ENCODE measurements around the gene RASAL2.
A peak's percentile ranks its signal among the peaks of the same experiment; 100 is the strongest.
"Not testable (repeated sequence)": the region's sequence is repeated elsewhere in the genome, so short reads cannot be mapped to it uniquely, and the experiment has no call there.

The RASAL2 gene

DNA sequence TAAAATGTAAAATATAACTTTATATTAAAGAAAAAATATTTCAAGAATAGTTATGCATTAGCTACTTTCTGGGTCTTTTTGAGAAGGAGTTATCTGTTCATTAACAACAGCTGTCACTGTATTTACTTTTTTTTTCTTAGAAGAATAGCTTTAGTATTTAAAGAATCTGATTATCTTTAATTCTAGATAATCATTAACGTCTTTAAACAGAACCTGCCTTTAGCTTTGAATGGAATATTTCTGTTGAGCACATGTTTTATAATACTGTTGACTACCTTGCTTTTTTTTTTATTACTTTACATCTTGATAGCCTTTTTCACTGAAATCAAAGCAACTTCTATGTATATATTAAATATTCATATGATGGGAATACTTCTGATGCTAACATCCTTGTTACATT is 270.9 kb downstream of the RASAL2 start:
- Histone ChIP-seq H3K36me3 (ENCODE audit: insufficient read depth, low read length) (no peaks in the 10 kb centered on the region), H3K9me3 (ENCODE audit: control insufficient read depth, insufficient read depth, low read length) (no peaks in the 10 kb centered on the region; the same call in 1 of the 2 replicates), H3K4me1 (ENCODE audit: insufficient read depth, low read length) (no peaks in the 10 kb centered on the region), H3K9ac (ENCODE audit: low read depth, low read length) (no peak overlapping the region)

DNA sequence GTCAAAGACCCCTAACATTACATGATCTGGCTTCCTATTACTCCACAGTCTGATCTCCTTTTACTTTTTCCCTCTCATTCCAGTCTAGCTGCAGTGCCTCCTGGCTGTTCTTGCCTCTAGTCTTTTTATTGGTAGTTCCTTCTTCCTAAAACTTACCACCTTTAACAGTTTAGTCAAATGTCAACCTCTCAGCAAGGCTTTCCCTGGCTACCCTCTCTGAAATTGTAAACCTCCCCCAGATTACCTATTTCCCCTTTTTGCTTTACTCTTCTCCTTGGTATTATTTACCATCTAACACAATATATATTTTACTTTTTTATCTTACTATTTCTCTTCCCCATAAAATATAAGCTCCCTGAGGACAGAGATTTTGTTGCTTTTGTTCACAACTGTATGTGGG is 273.2 kb downstream of the RASAL2 start:
- Histone ChIP-seq H3K9me3 (ENCODE audit: control insufficient read depth, insufficient read depth, low read length) (no peaks in the 10 kb centered on the region), H3K4me1 (ENCODE audit: insufficient read depth, low read length) (peaks cover 7% of the 10 kb centered on the region; the same call in 1 of the 2 replicates), H3K36me3 (ENCODE audit: insufficient read depth, low read length) (no peaks in the 10 kb centered on the region), H3K9ac (ENCODE audit: low read depth, low read length) (no peak overlapping the region)

DNA sequence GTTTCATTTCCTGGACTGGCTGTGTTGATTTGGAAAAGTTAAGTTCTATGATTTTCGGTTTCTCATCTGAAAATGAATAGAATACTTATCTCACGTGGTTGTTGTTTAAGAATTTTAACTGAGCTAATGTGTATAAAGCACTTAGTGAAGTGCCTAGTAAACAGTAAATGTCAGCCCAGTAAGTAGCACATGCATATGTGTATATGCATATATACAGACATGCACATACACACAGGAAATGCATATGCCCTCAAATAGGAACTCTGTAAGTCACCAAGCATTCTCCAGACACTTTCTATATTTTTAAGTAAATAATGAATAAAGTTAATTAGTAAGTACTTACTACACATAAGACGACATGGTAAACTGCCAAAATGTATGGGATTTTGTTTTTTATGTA is 274.3 kb downstream of the RASAL2 start:
- Histone ChIP-seq H3K9ac (ENCODE audit: low read depth, low read length) (no peak overlapping the region), H3K4me1 (ENCODE audit: insufficient read depth, low read length) (peaks cover 11% of the 10 kb centered on the region; the same call in 1 of the 2 replicates), H3K9me3 (ENCODE audit: control insufficient read depth, insufficient read depth, low read length) (no peaks in the 10 kb centered on the region), H3K36me3 (ENCODE audit: insufficient read depth, low read length) (no peaks in the 10 kb centered on the region)

DNA sequence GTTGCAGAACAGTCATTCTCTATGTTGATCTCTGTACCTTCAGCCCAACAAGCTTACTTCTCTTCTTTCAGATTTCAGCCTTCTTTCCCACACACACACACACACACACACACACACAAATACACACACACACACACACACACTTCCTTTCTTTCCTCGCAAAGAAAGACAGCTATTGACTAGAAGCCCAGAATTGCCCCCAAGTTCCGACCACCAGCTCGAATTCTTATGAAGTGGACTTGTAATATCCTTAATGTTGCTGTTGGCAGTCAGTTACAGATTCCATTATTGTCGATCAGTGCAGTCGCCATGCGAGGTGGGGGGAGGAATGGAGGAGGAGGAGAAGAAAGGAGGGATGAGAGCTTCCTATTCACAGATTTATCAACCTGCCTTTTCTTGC is 277.3 kb downstream of the RASAL2 start:
- Histone ChIP-seq H3K9ac (ENCODE audit: low read depth, low read length) (peak overlapping the region; percentile 50; the same call in 1 of the 2 replicates), H3K36me3 (ENCODE audit: insufficient read depth, low read length) (no peaks in the 10 kb centered on the region), H3K4me1 (ENCODE audit: insufficient read depth, low read length) (peaks cover 31% of the 10 kb centered on the region), H3K9me3 (ENCODE audit: control insufficient read depth, insufficient read depth, low read length) (no peaks in the 10 kb centered on the region)

- Histone ChIP-seq H3K4me1 (ENCODE audit: insufficient read depth, low read length) (peaks cover 31% of the 10 kb centered on the region), H3K9ac (ENCODE audit: low read depth, low read length) (peak overlapping the region; percentile 50; the same call in 1 of the 2 replicates), H3K9me3 (ENCODE audit: control insufficient read depth, insufficient read depth, low read length) (no peaks in the 10 kb centered on the region), H3K36me3 (ENCODE audit: insufficient read depth, low read length) (no peaks in the 10 kb centered on the region)
These were observed 278.1 kb downstream of the RASAL2 start for GRCh38 chr1:178371933-178372388.

DNA sequence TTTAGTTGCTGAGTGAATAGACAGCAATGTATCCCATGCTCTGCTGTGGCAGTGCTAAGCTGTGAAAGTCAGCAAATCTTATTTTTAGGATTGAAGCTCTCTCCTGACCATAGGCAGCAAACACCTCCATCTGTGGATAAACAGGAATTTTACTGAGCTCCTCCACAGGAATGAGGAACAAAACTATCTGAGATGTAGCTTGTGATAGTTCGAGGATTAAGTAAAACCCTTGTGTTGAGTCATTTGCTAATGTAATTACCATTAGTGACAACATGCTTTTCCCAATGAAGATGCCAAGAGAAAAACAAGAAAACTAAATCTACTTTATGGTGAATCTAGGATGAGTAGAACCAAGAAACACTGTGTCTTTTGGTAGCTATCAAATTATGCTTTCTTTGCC is 280.1 kb downstream of the RASAL2 start:
- Histone ChIP-seq H3K9me3 (ENCODE audit: control insufficient read depth, insufficient read depth, low read length) (no peaks in the 10 kb centered on the region), H3K4me1 (ENCODE audit: insufficient read depth, low read length) (peaks cover 31% of the 10 kb centered on the region), H3K9ac (ENCODE audit: low read depth, low read length) (no peak overlapping the region), H3K36me3 (ENCODE audit: insufficient read depth, low read length) (no peaks in the 10 kb centered on the region)

DNA sequence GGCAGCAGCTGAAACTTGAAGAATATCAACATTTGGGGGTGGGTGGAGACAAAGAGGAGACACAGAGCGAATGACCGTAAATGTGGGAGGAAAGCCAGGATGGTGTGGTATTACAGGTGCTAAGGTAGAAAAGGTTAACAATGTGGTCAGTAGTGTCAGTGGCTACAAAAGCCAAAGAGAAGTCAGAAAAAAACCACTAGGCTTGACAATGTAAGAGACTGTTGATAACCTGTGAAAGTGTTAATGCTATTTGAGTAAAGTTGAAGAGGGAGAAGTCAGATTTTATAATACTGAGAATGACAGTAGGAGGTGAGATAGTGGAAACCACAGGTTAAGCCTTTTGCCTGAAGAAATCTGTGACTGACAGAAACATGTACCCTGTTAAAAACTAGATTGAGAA is 282.1 kb downstream of the RASAL2 start:
- H3K36me3 ChIP-seq (ENCODE audit: insufficient read depth, low read length): no peaks in the 10 kb centered on the region
- no peak overlapping the region for H3K9ac ChIP-seq (ENCODE audit: low read depth, low read length)
- no peaks in the 10 kb centered on the region for H3K9me3 ChIP-seq (ENCODE audit: control insufficient read depth, insufficient read depth, low read length)
- peaks cover 31% of the 10 kb centered on the region for H3K4me1 ChIP-seq (ENCODE audit: insufficient read depth, low read length)

DNA sequence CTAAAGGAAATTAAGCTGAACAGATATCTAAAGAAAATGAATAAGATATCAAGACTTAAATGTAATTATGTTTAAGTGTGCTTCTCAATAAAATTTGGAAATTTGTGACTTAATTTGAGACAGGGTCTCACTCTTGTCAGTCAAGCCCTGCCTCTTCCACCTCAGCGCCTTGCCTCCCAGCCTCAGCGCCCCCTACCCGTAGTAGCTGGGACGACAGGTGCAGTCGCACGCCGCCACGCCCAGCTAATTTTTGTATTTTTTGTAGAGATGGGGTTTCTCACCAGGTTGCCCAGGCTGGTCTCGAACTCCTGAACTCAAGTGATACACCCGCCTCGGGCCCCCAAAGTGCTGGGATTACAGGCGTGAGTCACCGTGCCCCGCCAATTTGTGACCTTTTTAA is 285.9 kb downstream of the RASAL2 start:
- no peaks in the 10 kb centered on the region for H3K9me3 ChIP-seq (ENCODE audit: control insufficient read depth, insufficient read depth, low read length)

GRCh38 chr1:178382372-178382771 is 288.5 kb downstream of the RASAL2 start:
- H3K4me1 ChIP-seq (ENCODE audit: insufficient read depth, low read length): no peaks in the 10 kb centered on the region
- no peaks in the 10 kb centered on the region for H3K9me3 ChIP-seq (ENCODE audit: control insufficient read depth, insufficient read depth, low read length)
- H3K9ac ChIP-seq (ENCODE audit: low read depth, low read length): no peak overlapping the region
- H3K36me3 ChIP-seq (ENCODE audit: insufficient read depth, low read length): no peaks in the 10 kb centered on the region

More for the DNA sequence above, 285.9 kb downstream of the RASAL2 start:
- Histone ChIP-seq H3K4me1 (ENCODE audit: insufficient read depth, low read length) (peaks cover 7% of the 10 kb centered on the region), H3K36me3 (ENCODE audit: insufficient read depth, low read length) (no peaks in the 10 kb centered on the region), H3K9ac (ENCODE audit: low read depth, low read length) (no peak overlapping the region)

- Histone ChIP-seq H3K9ac (ENCODE audit: low read depth, low read length) (no peak overlapping the region), H3K9me3 (ENCODE audit: control insufficient read depth, insufficient read depth, low read length) (no peaks in the 10 kb centered on the region), H3K4me1 (ENCODE audit: insufficient read depth, low read length) (0 out of 2 replicates have a peak, but pooled peaks cover 5% of the 10 kb centered on the region), H3K36me3 (ENCODE audit: insufficient read depth, low read length) (no peaks in the 10 kb centered on the region)
These were observed 291.8 kb downstream of the RASAL2 start for GRCh38 chr1:178385662-178386061.

GRCh38 chr1:178388418-178389145 is 294.7 kb downstream of the RASAL2 start:
- H3K9me3 ChIP-seq (ENCODE audit: control insufficient read depth, insufficient read depth, low read length): no peaks in the 10 kb centered on the region
- H3K9ac ChIP-seq (ENCODE audit: low read depth, low read length): no peak overlapping the region
- H3K36me3 ChIP-seq (ENCODE audit: insufficient read depth, low read length): no peaks in the 10 kb centered on the region
- H3K4me1 ChIP-seq (ENCODE audit: insufficient read depth, low read length): 0 out of 2 replicates have a peak, but pooled peaks cover 5% of the 10 kb centered on the region

DNA sequence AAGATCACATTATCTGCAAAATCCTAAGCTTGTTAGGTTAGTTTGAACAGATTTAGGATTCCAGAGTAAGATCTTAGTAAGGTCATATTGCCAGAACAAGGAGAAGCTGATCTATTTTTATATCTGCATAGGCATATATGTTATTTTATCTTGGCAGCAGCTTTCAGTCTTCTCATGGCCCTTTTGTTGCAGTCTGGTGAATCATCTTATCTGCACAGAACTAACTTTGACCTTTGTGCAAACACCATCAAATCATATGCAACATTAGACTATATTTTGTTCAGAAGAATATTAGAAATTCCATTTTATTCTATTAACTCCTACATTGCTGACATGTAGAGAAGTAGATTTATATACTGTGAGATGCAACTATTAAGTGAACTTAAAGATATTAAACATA is 295.5 kb downstream of the RASAL2 start:
- H3K9ac ChIP-seq (ENCODE audit: low read depth, low read length): no peak overlapping the region
- H3K9me3 ChIP-seq (ENCODE audit: control insufficient read depth, insufficient read depth, low read length): no peaks in the 10 kb centered on the region
- no peaks in the 10 kb centered on the region for H3K36me3 ChIP-seq (ENCODE audit: insufficient read depth, low read length)
- 0 out of 2 replicates have a peak, but pooled peaks cover 5% of the 10 kb centered on the region for H3K4me1 ChIP-seq (ENCODE audit: insufficient read depth, low read length)

DNA sequence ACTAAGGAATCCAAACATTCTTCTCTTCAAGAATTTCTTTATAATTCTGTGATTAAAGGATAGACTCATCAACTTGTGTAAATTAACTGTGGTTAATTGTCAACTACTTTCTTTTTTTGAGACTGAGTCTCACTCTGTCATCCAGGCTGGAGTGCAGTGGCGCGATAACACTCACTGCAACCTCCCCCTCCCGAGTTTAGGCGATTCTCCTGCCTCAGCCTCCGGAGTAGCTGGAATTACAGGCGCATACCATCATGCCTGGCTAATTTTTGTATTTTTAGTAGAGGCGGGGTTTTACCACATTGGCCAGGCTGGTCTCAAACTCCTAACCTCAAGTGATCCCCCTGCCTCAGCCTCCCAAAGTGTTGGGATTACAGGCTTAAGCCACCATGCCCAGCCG is 296.4 kb downstream of the RASAL2 start:
- not testable (repeated sequence) for H3K4me1 ChIP-seq (ENCODE audit: insufficient read depth, low read length); H3K9ac ChIP-seq (ENCODE audit: low read depth, low read length); H3K9me3 ChIP-seq (ENCODE audit: control insufficient read depth, insufficient read depth, low read length); H3K36me3 ChIP-seq (ENCODE audit: insufficient read depth, low read length)

GRCh38 chr1:178393370-178393769 is 299.5 kb downstream of the RASAL2 start:
- H3K4me1 ChIP-seq (ENCODE audit: insufficient read depth, low read length): 0 out of 2 replicates have a peak, but pooled peaks cover 4% of the 10 kb centered on the region
- no peak overlapping the region for H3K9ac ChIP-seq (ENCODE audit: low read depth, low read length)
- H3K9me3 ChIP-seq (ENCODE audit: control insufficient read depth, insufficient read depth, low read length): no peaks in the 10 kb centered on the region
- no peaks in the 10 kb centered on the region for H3K36me3 ChIP-seq (ENCODE audit: insufficient read depth, low read length)

- Histone ChIP-seq H3K36me3 (ENCODE audit: insufficient read depth, low read length) (no peaks in the 10 kb centered on the region), H3K4me1 (ENCODE audit: insufficient read depth, low read length) (peaks cover 6% of the 10 kb centered on the region; the same call in 1 of the 2 replicates), H3K9me3 (ENCODE audit: control insufficient read depth, insufficient read depth, low read length) (no peaks in the 10 kb centered on the region), H3K9ac (ENCODE audit: low read depth, low read length) (no peak overlapping the region)
These were observed 302.9 kb downstream of the RASAL2 start for GRCh38 chr1:178396789-178397188.

Measured in ES-I3 (cell line).